MCF 10A (cell line): ENCODE data around the gene MAMDC4. TPM values are rescaled to one million over a fixed set of nuclear protein-coding genes. Genes with fewer than 3 reads are reported as not detected.

Experiments used
- BruUV-seq: library from RNA; stranded (reverse); fragments of 400-500 nt; replicated peaks from 2 replicates; lab custom pipeline; 2021; lab: Mats Ljungman, UMichigan
- CTCF ChIA-PET: fragments of 300-600 bp; sonication (Branson Sonifier 250); formaldehyde crosslinking; extraction: SDS; loops from one replicate; lab custom pipeline; 2021; ENCODE audit warnings: antibody characterized with exemption, inconsistent platforms; lab: Yijun Ruan, JAX
- POLR2A ChIA-PET: fragments of 300-600, 350-650 bp; sonication (Branson Sonifier 250); formaldehyde crosslinking; extraction: SDS; loops from one replicate; lab custom pipeline; 2020; ENCODE audit warnings: antibody characterized with exemption, inconsistent platforms; lab: Yijun Ruan, JAX
- DNase-seq: peaks from one replicate; pipeline ENCODE4 v3.0.0-alpha.2; 2018; ENCODE audit not compliant: unreplicated experiment
- H3K27ac Mint-ChIP-seq: one replicate; pipeline ENCODE4 v1.8.0; 2022; ENCODE audit warnings: mild to moderate bottlenecking, low read depth, mixed read lengths; ENCODE audit not compliant: unreplicated experiment
- H3K27me3 Mint-ChIP-seq: one replicate; pipeline ENCODE4 v1.8.0; 2022; ENCODE audit warnings: mixed read lengths; ENCODE audit not compliant: insufficient read depth, unreplicated experiment
- H3K36me3 Mint-ChIP-seq: one replicate; pipeline ENCODE4 v1.8.0; 2022; ENCODE audit warnings: mild to moderate bottlenecking, moderate library complexity, mixed read lengths; ENCODE audit not compliant: insufficient read depth, unreplicated experiment
- H3K4me1 Mint-ChIP-seq: one replicate; pipeline ENCODE4 v1.8.0; 2022; ENCODE audit warnings: mixed read lengths; ENCODE audit not compliant: insufficient read depth, unreplicated experiment
- H3K4me3 Mint-ChIP-seq: one replicate; pipeline ENCODE4 v1.8.0; 2022; ENCODE audit warnings: mild to moderate bottlenecking, moderate library complexity, mixed read lengths; ENCODE audit not compliant: unreplicated experiment
- H3K9me3 Mint-ChIP-seq: one replicate; pipeline ENCODE4 v1.8.0; 2022; ENCODE audit warnings: mixed read lengths; ENCODE audit not compliant: unreplicated experiment
- CTCF ChIP-seq: fragments of 200-600 bp; IDR thresholded peaks from one replicate; pipeline ENCODE4 v1.8.0; 2022; ENCODE audit warnings: antibody characterized with exemption, mild to moderate bottlenecking; ENCODE audit not compliant: unreplicated experiment
- intact Hi-C: fragments of 100-400 bp; cut with micrococcal nuclease; formaldehyde crosslinking; loops from 2 replicates; pipeline ENCODE4 v1.14.1; 2022
- total RNA-seq: library from RNA; stranded (reverse); gene quantifications from 2 replicates; pipeline ENCODE4 v1.2.3, GENCODE V29; 2022

MAMDC4 gene
- total RNA-seq, 1 experiment from 2014 or later = 14.1 TPM

DNA sequence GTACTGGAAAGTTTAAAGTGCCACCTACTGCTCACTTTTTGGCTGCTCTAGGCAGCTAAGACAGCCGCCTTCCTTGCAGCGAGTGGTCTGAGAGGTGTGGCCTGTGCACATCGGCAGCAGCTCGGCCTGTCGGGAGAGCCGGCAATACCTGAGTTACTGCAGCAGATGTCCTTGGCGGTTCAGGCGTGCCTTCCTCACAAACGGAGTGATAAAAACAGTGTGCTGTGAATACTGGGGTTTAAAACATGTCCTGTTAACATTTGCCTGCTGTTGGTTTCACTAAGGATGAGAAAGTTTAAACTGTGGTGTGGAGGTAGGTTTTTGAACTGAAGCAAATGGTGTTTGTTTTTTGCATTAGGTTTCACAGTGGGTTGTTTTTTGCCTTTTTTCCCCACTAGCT, 47.0 kb downstream of the MAMDC4 start:
- ChIA-PET POLR2A (interaction anchor here (1.0 kb wide), 1 partner anchor 13 kb away, joined by 6 read pairs; the partner anchor contains the start of gene TRAF2), CTCF (interaction anchor here (1.3 kb wide), 1 partner anchor 56 kb away, joined by 3 read pairs; the partner anchor contains the start of gene AJM1)
- no peak overlapping the region for H3K27ac Mint-ChIP-seq

GRCh38 chr9:136900556-136900955, 48.4 kb downstream of the MAMDC4 start:
- H3K4me3 Mint-ChIP-seq = peak overlapping the region; percentile 55
- intact Hi-C loops = no loop called here
- DNase-seq = no peak
- peak overlapping the region; percentile 87 for H3K27ac Mint-ChIP-seq
- peaks cover 19% of the 10 kb centered on the region for H3K4me1 Mint-ChIP-seq
- H3K36me3 Mint-ChIP-seq = peaks cover 65% of the 10 kb centered on the region
- no TSS peak for BruUV-seq
- no peak for TF ChIP-seq CTCF
- H3K9me3 Mint-ChIP-seq = no peaks in the 10 kb centered on the region
- ChIA-PET POLR2A (interaction anchor here (0.9 to 3.2 kb wide), 4 partner anchors 14 to 47 kb away, joined by 3 to 28 read pairs (median 6); partner anchors contain the start of gene TRAF2), CTCF (interaction anchor here (0.5 kb wide), 1 partner anchor 129 kb away, joined by 3 read pairs; no protein-coding TSS in a partner anchor)
- no peaks in the 10 kb centered on the region for H3K27me3 Mint-ChIP-seq

More for the DNA sequence above, 47.0 kb downstream of the MAMDC4 start:
- TF ChIP-seq CTCF = no peak
- Mint-ChIP-seq H3K9me3 (no peaks in the 10 kb centered on the region), H3K4me3 (no peak overlapping the region), H3K4me1 (peaks cover 19% of the 10 kb centered on the region), H3K27me3 (no peaks in the 10 kb centered on the region), H3K36me3 (peaks cover 69% of the 10 kb centered on the region)
- intact Hi-C loops = no loop called here
- BruUV-seq = no TSS peak
- no peak for DNase-seq

DNA sequence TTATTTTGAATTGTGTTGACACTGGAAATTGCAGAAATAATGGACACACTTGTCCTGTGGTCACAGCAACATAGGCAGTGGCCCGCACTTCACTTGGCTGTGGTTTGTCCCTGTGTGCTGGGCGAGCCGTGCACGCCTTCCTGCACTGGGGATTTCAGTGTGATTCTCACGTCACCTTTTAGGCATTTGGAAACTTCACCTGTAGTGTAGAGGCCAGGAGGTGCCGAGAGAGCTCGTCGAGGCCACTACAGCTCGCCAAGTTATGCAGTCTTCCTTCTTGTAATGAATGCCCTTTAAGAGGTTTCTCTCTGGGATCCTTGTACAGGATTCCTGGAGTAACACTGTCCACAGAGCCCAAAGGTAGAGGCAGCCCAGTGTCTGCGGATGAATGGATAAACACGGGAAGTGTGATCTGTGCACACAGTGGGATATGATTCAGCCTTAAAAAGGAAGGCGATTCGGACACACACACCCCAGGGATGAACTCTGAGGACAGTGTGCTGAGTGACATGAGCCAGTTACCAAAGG, 48.9 kb downstream of the MAMDC4 start:
- Mint-ChIP-seq H3K27ac (peak overlapping the region; percentile 87), H3K27me3 (no peaks in the 10 kb centered on the region), H3K4me1 (peaks cover 19% of the 10 kb centered on the region), H3K4me3 (peak overlapping the region; percentile 55), H3K36me3 (peaks cover 66% of the 10 kb centered on the region), H3K9me3 (no peaks in the 10 kb centered on the region)
- intact Hi-C loops = no loop called here
- no peak for TF ChIP-seq CTCF
- BruUV-seq = no TSS peak
- ChIA-PET CTCF (interaction anchor here (0.5 to 1.9 kb wide), 2 partner anchors 13 to 129 kb away, joined by 3 to 6 read pairs; no protein-coding TSS in a partner anchor), POLR2A (interaction anchor here (0.9 to 3.2 kb wide), 5 partner anchors 14 to 93 kb away, joined by 3 to 28 read pairs (median 6); partner anchors contain the start of genes RABL6 and TRAF2)
- DNase-seq = no peak

DNA sequence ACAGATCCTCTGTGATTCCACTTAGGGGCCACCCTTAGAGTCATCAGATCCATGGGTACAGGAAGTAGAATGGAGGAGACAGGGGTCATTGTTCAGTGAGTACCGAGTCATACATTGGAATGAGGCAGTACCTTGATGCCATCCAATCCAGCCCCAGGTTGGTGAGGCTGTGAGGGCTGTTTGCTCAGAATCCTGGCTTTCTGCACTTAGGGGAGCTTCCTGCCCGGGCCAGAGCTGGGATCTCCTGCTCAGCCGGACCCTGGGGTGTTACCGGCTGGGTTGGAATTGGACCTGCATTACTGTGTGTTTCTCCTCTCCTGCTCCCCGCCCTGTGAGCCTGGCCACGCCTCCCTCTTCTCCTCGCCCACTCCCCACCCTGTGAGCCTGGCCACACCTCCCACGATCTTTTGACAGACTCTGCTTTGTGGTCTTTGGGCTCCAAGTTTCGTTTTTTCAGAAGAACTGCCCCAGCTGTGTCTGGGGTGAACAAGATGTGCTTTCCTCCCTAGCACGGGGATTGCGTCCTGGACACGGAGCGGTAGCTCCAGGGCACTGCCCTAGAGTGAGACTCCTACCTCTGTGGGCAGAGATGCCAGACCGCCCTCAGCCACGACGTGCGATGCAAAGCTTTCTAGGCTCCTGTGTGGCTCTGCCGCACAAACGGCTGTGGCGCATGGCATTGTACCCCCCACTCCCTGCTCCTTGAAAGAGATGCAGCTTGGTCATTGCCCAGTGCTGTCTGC, 49.5 kb downstream of the MAMDC4 start:
- Mint-ChIP-seq H3K27ac (peak overlapping the region; percentile 87), H3K9me3 (no peaks in the 10 kb centered on the region), H3K27me3 (no peaks in the 10 kb centered on the region), H3K36me3 (peaks cover 65% of the 10 kb centered on the region), H3K4me1 (peaks cover 19% of the 10 kb centered on the region), H3K4me3 (peak overlapping the region; percentile 55)
- ChIA-PET CTCF (interaction anchor here (0.9 to 1.9 kb wide), 5 partner anchors 13 to 166 kb away, joined by 3 to 7 read pairs (median 3); no protein-coding TSS in a partner anchor), POLR2A (interaction anchor here (0.5 to 3.2 kb wide), 9 partner anchors 15 to 174 kb away, joined by 3 to 28 read pairs (median 4); partner anchors contain the start of genes FBXW5, RABL6 and TRAF2)
- peak; percentile 47 for DNase-seq
- BruUV-seq = no TSS peak
- TF ChIP-seq CTCF = no peak
- intact Hi-C loops = no loop called here
